ENCODE results near the gene SULT1C4.
"Not testable (repeated sequence)": the region's sequence is repeated elsewhere in the genome, so short reads cannot be mapped to it uniquely, and the experiment has no call there.

The SULT1C4 gene

DNA sequence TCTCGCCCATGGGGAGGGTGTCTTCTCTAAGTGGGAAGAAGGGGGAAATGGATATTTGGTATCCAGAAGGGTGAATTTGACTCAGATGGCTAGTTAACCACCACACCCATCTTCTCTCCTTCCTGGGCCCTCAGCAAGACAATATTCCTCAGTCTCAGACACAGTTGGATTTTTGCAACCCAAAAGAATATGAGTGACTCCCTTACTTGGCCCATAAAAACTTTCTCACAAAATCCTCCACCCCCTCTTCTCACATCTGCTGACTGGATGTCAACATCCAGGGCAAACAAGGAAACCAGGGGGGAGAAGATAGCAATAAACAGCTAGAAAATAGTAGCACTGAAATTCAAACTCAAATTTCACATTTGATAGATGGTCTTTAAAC is 35.9 kb downstream of the SULT1C4 start:
- DNase-seq = no peak

DNA sequence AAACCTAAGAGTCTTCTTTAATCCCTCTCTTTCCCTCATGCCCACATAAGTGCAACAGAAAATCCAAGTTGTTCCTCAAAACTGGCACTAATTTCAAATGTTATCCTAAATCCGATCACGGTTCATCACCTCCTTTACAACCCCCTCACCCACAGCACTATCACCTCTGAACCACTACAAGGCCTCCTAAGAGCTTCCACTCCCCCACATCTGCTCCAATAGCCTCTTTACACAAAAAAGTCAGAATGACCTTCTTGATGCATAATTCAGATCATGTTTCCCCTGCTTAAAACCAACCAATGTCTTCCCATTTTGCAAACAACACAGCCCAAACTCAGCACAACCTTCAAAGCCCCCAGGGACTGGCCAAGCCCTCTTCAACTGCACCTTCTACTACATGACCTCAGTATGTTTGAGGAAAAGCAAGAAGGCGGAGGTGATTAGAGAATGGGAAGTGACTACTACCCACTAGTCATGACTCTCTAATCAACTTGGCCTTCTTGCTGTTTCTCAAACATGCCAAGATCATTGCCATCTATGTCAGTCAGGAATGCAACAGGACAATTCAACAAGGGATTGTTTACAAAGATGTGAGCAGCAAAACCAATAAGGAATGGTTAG is 36.6 kb downstream of the SULT1C4 start:
- no peak for DNase-seq

GRCh38 chr2:108414945-108415344 is 37.2 kb downstream of the SULT1C4 start:
- no peak for DNase-seq

DNA sequence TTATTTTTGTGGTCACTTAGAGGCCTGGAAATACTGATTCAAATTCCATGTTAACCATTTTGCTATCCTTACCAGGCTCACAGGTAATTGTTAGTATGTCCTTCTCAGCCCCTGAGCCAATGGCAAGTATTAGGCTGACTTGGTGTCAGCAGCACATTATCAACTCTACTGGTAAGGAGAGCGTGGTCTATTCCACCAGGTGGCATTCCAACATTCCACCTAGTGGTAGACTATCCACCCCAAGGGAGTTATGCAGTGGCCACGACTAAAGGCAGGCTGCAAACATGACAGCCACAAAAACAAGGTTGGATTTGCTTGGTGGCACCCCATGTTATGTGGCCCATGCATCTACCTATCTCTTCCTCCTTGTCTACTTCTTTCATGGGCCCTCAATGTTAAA is 39.5 kb downstream of the SULT1C4 start:
- DNase-seq = no peak

DNA sequence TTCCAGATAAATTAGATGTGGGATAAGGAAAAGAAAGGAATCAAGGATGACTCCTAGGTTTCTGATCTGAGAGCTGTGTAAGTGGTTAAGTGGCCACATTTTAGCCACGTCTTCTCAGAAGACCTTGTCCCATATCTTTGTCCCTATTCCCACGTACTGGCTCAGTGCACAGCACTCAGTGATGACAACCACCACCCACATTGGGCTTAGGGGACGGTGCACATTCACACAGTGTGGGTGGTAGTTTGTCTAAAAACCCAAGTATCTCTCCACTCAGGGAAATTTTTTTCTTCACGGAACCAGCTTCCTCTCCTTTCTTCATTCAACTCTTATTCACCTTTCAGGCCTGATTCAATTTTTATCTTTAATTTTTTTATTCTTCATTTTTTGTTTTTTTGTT is 40.7 kb downstream of the SULT1C4 start:
- peak in 25 of 58 donors; percentile 0 to 62 (median 7) for DNase-seq

DNA sequence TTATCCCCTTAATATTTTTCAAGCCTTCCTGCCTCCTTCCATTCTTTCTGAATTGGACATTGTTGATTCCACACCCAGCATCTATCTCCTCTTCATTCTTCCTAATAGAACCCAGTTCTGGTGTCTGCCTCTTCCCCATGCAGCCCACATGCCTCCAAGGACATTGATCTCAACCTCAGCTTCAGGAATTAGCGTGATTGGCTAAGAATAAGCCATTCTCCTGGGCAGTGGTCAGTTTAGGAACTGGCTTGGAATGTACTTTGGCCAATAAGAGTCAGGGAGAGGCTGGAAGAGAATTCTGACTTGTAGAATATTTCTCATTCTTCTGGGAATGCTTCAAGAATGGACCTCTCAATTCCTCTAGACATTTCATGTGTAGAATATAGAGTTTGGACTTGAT is 45.3 kb downstream of the SULT1C4 start:
- DNase-seq = no peak

DNA sequence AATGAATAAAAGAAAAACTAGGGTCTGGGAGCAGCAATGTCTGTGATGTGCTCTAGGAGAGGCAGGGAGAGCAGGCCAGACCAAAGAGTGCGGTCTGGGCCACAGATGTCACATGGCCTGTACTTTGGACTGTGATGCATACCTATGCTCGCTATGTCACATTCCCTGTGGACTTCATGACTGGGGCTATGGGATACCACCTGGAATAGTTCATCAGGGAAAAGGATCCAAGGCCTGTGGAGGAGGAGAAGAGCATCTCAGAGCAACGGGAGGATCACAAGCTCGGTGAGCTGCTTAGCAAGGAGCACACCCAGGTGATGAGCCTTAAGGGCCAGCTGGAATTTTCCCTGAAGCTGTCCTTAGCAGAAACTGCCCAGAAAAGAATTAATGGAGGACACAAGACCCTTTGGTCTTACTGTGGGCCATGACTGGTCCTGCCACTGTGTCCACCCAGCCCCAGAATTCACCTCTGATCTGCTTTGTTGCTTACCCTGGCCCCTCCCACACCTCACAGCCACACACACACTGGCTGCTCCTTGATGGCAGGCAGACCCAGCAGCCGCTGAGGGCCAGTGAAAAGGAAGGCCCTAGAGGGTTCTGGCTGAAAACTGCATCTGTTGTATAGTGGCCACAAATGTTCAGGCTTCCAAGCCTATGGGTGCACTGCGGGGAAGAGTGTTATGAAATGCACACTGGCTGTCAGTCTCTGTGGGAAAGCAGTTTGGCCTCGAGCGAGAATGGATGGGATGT is 45.9 kb downstream of the SULT1C4 start:
- DNase-seq = no peak

DNA sequence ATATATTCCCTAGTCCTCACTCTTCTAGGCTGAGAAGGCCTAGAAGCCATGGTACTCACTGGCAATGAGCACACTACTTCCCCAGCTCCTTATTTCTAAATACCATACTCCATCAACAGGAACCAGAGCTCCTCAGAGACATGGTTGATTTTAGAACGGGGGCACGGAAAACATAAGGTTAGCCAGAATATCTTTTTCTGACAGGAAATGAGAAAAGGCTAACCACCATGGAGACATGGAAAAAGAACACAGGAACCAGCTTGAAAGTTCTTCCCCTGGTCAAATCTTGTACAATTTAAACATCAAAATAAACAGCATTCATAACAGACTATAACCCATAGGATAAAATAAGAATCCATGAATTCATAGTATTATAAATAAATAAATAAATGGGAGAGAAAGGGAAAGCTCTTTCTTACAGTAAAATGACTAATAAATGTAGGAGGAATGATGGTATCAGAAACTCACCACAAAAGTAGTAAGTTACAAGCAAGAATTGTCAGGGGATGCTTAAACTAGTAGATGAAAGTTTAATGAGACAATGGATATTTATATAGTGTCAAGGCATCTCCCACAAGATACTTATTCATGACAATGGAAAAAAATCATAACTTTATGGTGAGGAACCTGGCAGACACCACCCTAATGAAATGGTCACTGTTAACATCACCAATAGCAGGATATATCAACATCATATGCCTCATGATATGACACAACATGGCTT is 50.7 kb downstream of the SULT1C4 start:
- no peak for DNase-seq

DNA sequence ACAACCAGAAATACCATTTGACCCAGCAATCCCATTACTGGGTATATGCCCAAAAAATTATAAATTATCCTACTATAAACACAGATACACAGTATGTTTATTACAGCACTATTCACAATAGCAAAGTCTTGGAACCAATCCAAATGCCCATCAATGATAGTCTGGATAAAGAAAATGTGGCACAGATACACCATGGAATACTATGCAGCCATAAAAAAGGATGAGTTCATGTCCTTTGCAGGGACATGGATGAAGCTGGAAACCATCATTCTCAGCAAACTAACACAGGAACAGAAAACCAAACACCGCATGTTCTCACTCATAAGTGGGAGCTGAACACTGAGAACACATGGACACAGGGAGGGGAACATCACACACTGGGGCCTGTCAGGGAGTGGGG is 57.8 kb downstream of the SULT1C4 start:
- not testable (repeated sequence) for DNase-seq

- no peak for DNase-seq
Observed at GRCh38 chr2:108436976-108437375, 59.2 kb downstream of the SULT1C4 start.

Measured in anterior cingulate cortex (tissue), 58 donors.